HG03439 (cell line): ENCODE measurements around the gene SRPRB.

ENCODE experiments used
- ATAC-seq: cut with Tn5 transposase; IDR thresholded peaks from one replicate; pipeline ENCODE4 v1.9.1; 2021; ENCODE audit warnings: mild to moderate bottlenecking, moderate library complexity; ENCODE audit not compliant: unreplicated experiment

Gene SRPRB

DNA sequence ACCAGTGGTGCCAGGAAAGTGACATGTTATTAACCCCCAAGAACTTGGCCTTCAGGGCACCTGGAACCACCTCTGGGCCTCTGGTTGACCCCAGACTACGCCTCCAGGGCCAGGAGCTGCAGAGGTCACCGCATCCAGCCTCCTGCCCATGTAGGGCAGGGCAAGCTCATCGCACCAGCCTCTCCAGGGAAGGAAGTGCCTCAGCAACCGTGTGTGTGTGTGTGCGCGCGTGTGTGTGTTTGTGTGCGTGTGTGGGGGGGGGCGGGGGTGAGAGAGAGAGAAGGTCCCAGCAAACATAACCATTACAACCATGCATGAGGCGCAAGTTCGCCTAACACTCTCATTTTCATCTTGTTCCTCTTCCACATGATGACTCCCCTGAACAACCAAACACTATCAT is 58.3 kb downstream of the SRPRB start:
- no peak for ATAC-seq

DNA sequence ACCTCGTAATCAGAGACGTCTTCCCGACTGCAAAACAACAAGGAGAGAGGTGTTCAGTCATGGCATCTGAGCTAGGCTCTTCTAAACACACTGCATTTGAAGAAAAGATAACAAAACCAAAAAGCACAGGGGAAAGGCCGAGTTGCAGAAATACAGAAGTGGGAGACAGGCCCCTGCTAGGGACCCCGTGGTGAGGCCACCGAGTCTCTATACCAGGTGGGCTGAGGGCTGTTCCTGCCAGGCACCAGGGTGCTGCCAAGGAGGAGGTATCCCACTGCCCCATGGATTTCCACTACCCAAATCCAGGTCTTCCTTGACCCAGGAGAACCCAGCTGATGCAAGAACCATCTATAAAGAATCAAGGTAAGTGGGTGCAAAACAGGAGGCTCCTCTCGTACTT is 59.0 kb downstream of the SRPRB start:
- ATAC-seq: no peak

DNA sequence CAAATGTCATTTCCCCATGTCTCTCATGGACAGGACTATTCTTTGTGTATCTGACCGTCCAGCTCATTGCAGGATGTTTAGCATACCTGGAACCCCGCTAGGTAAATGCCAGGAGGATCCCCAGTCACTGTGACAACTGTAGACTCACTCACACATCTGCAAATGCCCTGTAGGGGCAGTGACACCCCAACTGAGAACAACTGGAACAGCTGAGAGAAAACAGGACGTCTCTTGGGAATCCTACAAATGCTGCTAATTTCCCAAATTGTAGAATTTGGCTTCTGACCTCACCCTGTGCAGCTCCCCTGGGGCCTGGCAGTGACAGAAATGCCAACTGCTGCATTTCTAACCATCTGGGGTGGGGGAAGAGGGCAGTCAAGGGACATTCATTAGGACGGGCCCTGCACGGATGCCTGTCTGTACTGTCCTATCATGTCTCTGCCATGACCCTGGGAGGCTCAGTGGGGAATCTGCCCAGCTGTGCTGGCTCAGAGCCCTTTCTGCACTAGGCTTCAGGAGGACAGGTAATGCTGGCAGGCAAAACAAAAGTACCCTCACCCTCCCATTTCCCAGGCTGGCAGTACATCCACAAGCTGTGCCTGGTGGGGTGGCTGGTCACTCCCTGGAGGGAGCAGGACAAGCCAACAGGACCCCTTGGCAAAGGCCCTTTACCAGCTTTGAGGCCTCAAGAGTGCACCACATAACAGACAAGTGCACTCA is 59.7 kb downstream of the SRPRB start:
- no peak for ATAC-seq

DNA sequence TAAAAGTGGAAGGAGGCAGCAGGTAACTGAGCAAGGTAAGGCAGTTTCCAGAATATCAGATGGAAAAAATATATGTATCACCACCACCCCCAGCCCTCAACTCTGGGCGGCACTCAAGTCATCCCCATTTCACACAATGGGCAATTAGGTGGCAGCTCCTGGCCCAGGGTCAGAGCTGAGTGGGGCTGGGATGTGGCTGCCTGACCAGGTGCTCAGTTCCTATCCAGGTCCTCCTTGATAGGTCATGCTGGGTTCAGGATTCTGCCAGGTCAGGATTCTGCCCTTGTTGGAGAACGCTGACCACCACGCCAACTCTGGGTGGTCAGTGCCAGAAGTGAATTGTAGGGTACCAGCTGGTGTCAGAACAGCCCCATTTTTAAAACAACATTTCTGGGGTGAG is 60.5 kb downstream of the SRPRB start:
- no peak for ATAC-seq

DNA sequence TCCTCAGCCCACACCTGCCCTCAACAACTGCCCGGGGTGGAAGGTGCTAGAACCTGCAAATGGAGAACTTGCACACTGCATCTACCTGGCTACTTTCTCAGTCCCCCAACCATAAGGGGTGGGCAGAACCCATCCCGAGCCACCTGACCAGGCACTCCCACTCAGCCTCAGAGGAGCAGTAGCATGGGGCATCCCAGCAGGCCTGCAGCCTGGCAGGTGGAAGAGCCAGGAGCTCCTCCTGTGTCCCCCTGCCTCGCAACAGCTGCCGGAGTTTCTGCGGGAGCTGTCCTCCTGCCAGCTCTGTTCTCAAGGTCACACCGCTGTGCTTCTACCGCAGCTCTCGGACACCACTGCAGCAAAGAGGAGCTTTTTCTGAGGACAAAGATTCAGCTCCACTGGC is 62.6 kb downstream of the SRPRB start:
- ATAC-seq: no peak

DNA sequence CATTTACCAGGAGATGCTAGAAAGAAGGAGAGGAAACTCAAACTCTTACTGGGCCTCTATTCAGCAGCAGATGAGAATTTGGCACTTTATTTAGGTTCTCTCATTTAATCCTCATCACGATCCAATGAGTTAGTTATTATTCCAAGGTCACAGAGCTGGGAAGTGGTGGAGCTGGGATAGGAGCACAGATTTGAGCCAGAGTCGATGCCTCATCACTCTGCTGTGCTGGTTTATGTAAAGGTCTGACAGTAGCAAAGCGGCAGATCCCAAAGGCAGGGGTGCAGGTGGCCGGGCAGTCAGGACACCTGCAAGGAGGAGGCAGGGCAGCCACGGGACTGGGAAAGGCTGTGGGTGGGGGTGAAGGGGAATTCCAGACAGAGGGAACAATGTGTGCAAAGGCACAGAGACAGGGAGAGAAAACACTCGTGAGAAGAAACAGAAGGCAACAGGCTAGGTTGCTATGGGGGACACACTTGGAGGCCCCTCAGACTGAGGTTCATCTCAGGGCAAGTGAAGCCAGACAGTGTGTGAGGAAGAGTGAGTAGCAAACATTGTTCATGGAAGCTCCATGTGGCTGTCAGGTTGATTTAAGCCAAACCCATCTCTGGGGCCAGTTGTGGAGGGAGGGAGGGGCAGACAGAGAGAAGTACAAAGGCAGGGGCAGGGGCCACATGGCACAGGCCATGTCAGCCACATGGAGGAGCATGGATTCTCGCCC is 63.3 kb downstream of the SRPRB start:
- no peak for ATAC-seq

DNA sequence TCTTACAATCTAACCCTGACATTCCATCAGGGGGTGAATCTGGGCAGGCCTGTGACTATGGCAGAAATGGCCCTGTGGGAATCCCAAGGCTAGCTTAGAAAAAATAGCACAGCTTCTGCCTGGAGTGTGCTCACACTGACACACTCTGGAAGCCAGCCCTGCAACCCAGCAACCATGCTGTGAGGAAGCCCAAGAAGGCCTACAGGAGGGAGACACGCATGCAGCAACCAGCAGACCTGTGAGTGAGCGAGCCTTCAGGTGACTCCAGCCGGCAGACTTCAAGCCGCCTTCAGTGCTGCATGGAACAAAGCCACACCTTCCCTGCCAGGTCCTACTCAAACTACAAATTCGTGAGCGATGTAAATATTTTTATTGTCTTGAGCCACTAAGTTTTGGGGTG is 64.0 kb downstream of the SRPRB start:
- no peak for ATAC-seq

DNA sequence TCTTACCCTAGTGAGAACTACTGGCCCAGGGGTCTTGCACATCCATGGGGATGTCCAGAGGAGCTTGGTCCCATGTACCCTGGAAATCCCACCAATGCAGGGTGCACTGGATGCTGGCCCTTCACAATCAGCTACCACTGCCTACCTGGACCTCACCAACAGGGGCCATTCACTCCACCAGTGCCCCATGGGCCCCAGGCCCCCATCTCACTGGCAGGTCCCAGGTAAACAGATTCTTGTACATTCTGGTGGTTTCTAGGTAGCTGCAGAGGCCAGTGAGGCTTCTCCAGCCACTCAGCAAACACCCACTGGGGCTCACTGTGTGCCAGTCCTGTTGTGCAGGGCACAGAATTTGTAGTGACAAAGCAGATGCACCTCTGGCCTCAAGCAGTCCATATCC is 65.2 kb downstream of the SRPRB start:
- no peak for ATAC-seq
